NCI-H345 (cell line): ENCODE measurements around the gene LRRC8D.

ENCODE experiments used
- DNase-seq: peaks from one replicate; lab custom pipeline; 2025; lab: John Stamatoyannopoulos, UW

LRRC8D gene

GRCh38 chr1:89941110-89941766, 120.4 kb downstream of the LRRC8D start:
- peak; percentile 33 for DNase-seq

GRCh38 chr1:89942014-89942413, 121.2 kb downstream of the LRRC8D start:
- DNase-seq: no peak

GRCh38 chr1:89942825-89943658, 122.2 kb downstream of the LRRC8D start:
- no peak for DNase-seq

- no peak for DNase-seq
Measured at GRCh38 chr1:89943846-89944781, 123.3 kb downstream of the LRRC8D start.

- DNase-seq: no peak
Measured at GRCh38 chr1:89945852-89946476, 125.1 kb downstream of the LRRC8D start.

- DNase-seq: no peak
Measured at GRCh38 chr1:89946532-89946931, 125.7 kb downstream of the LRRC8D start.

- DNase-seq: no peak
Measured at GRCh38 chr1:89948722-89949345, 128.0 kb downstream of the LRRC8D start.

GRCh38 chr1:89949991-89950624, 129.3 kb downstream of the LRRC8D start:
- no peak for DNase-seq

- DNase-seq: no peak
Measured at GRCh38 chr1:89950703-89951102, 129.9 kb downstream of the LRRC8D start.

GRCh38 chr1:89951766-89952604, 131.2 kb downstream of the LRRC8D start:
- no peak for DNase-seq

GRCh38 chr1:89952605-89953130, 131.8 kb downstream of the LRRC8D start:
- DNase-seq: no peak

- no peak for DNase-seq
Measured at GRCh38 chr1:89953131-89953626, 132.3 kb downstream of the LRRC8D start.

- no peak for DNase-seq
Measured at GRCh38 chr1:89953929-89954328, 133.1 kb downstream of the LRRC8D start.

GRCh38 chr1:89954401-89954800, 133.6 kb downstream of the LRRC8D start:
- no peak for DNase-seq

- DNase-seq: no peak
Measured at GRCh38 chr1:89955311-89956205, 134.7 kb downstream of the LRRC8D start.

- DNase-seq: no peak
Measured at GRCh38 chr1:89957107-89957506, 136.3 kb downstream of the LRRC8D start.

- DNase-seq: no peak
Measured at GRCh38 chr1:89958851-89959654, 138.2 kb downstream of the LRRC8D start.

- DNase-seq: no peak
Measured at GRCh38 chr1:89959719-89960118, 138.9 kb downstream of the LRRC8D start.
